Mammary epithelial cell (primary cell): Measurements from ENCODE around the gene HEATR3.

Experiments
- EZH2 ChIP-seq: IDR thresholded peaks from 2 replicates; pipeline ENCODE4 v1.6.1; 2012; ENCODE audit warnings: low read length, inconsistent platforms, borderline replicate concordance
- TF ChIP-seq, protein P1 (sequence below), 2 donors: IDR thresholded peaks in 1 of 2; conservative IDR thresholded peaks in 1 of 2; 2 replicates each; pipeline ENCODE4 v1.5.1; 2011 to 2012; ENCODE audit warnings: inconsistent platforms in 2 of 2, low read length in 2 of 2, mild to moderate bottlenecking in 2 of 2, control low read depth in 1 of 2, low read depth in 1 of 2; ENCODE audit not compliant: insufficient read depth in 1 of 2; ENCODE audit errors: extremely low read depth in 1 of 2

DNA sequence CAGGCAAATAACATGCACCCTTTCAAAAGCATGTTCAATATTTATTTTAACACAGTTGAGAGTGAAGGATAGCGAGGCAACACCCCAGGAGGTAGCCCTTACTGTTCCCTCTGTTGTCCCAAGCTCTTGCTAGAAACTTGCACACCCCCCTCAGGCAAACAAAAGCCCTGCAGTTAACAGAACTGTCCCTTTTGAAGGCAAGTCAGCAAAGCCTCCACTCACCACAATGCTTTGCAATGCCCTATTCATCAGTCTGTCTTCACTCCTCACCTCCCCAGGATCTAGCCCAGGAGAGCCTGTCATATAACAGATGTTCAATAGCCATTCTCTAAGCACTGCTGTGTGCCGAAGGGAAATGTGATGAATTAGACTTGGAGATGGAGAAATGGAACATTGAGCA lies 44.2 kb upstream of the HEATR3 start:
- TF ChIP-seq, protein P1, sequence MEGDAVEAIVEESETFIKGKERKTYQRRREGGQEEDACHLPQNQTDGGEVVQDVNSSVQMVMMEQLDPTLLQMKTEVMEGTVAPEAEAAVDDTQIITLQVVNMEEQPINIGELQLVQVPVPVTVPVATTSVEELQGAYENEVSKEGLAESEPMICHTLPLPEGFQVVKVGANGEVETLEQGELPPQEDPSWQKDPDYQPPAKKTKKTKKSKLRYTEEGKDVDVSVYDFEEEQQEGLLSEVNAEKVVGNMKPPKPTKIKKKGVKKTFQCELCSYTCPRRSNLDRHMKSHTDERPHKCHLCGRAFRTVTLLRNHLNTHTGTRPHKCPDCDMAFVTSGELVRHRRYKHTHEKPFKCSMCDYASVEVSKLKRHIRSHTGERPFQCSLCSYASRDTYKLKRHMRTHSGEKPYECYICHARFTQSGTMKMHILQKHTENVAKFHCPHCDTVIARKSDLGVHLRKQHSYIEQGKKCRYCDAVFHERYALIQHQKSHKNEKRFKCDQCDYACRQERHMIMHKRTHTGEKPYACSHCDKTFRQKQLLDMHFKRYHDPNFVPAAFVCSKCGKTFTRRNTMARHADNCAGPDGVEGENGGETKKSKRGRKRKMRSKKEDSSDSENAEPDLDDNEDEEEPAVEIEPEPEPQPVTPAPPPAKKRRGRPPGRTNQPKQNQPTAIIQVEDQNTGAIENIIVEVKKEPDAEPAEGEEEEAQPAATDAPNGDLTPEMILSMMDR (conservative IDR thresholded peaks at IDR 0.05 in 1 of 2, IDR thresholded peaks at IDR 0.05 in 1 of 2; ENCODE audit: extremely low read depth in 1 of 2, insufficient read depth in 1 of 2, low read depth in 1 of 2, low read length in 2 of 2): peak in 1 of 2 donors; percentile 18
- TF ChIP-seq EZH2: no peak
